Germinal center (tissue), 1 donor: ENCODE data around the gene TCF7L2.
A peak's percentile ranks its signal among the peaks of the same experiment; 100 is the strongest.

Experiments used
- DNase-seq: peaks from one replicate; pipeline ENCODE4 v3.0.0; 2012; ENCODE audit warnings: mixed read lengths, low spot score

TCF7L2 gene

DNA sequence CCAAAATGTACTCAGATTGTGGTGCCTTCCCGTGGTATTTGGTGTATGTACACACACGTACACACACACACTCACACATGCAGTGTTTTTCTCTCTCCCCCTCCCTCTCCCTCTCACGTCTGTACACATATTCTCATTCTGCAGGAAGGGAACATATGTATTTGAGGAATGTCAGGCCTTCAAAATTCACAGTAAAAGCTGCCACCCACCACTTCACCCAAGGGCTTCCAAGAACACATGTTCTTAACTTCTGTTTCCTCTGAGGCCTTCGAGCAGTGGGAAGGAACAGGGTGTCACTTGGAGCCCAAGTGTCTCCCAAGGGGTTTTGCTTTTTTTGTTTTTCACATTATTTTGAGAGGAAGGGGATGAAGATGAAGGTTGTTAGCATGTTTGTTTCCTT, 198.9 kb downstream of the TCF7L2 start:
- DNase-seq, result no peak

DNA sequence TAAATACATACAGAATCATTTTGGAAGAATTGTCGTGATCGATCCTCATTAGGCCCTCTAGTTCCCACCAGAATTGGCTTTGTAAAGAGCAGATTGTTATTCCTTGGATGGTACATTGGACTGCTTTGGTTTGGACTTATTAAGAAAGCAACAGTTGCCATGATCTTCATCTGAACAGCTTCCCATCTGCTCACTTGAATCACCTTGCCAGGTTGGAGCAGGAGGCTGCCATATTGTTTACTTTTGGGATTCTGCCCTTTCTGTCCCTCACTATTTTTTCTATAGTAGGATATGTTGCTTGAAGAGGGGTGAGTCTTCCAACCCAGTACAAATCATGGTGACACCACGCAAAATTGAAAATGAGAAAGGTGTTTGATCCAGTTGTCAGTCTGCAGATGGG, 199.6 kb downstream of the TCF7L2 start:
- no peak for DNase-seq

DNA sequence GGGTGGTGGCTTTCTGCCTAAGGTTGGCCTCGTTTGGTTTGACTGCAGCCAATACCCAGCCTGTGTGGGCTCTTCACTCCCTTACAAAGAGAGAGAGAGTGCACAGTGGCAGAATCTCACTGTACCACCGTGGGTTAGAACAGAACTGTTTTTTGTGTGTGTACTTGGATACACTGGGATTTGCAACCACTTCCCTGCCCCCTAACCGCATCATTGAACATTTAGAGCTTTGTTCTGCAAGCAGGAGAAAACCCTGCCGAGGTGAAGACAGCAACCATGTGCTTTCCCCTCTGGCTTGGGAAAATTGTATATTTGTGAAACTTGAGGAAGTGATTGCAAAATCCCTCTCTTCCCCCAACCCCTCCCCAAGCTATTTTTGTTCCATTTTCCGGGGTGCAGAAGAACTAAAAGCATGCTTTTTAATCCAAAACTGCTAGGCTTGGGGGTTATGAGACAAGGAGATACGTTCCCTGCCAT, 201.2 kb downstream of the TCF7L2 start:
- DNase-seq, result no peak

DNA sequence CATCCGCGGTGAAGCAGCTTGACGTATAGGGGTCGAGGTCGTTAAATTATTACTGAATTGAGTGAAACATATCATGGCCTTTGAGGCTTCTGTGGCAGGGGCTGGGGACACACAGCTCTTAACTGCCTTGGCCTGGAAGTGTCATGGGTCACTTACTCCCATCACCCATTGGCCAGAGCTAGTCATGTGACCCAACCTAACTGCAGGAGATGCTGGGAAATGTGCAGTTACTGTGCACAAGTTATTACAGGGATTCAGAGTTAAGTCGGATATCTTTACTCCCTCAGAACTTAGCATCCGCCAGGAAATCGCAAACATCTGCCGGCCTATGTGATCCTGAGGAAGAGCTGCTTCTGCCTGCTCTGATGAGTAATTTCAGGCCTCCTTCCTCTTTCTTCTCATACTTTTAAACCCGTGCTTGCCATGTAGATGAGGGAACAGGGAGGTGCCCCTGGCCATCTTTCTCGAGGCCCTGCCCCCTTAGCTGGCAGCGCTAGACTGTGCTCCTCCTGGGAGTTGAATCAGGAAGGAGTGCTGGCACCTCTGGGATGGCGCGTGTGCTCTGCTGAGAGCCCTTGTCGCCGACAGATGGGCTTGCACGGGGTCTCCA, 203.6 kb downstream of the TCF7L2 start:
- no peak for DNase-seq

DNA sequence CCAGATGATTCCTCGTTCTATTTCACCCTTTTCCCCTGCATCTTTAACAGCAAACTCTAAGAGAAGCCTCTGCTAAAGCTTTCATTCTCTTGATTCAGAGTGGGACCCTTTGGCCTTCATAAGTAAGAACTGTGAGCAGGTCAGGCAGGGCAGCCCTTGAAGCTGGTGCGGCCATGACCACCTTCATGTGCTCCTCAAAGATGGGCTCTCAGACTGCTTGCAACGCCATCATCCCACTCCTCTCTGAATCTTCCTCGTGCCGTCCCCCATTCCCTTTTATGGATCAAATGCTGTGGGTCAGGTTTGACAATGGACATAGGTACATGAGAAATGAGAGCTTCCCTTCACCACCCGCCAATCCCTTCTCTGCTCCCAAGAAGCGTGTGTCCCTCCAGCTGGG, 207.4 kb downstream of the TCF7L2 start:
- DNase-seq, result no peak

- no peak for DNase-seq
These were observed 208.1 kb downstream of the TCF7L2 start for GRCh38 chr10:113158183-113158582.

GRCh38 chr10:113159563-113159962, 209.5 kb downstream of the TCF7L2 start:
- DNase-seq, result no peak

GRCh38 chr10:113160641-113161040, 210.6 kb downstream of the TCF7L2 start:
- DNase-seq, result no peak

DNA sequence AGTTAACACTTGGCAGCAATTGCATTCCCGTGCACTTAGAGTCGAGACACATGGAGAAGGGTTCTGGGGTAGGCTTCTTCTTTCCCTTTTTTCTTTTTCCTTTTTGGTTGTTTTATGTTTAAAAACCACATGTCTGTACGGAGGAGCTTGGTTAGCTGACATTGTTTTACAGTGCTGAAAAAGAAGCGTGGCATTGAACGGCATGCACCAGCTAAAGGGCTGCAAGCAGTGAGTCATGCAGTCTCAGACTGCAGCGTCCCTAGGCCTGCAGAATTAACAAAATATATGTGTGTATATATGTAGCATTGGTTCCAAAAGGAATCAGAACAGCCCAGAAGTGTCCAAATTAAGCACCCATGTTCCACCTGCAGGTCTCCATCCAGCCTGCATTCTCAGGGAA, 211.0 kb downstream of the TCF7L2 start:
- DNase-seq, result no peak

DNA sequence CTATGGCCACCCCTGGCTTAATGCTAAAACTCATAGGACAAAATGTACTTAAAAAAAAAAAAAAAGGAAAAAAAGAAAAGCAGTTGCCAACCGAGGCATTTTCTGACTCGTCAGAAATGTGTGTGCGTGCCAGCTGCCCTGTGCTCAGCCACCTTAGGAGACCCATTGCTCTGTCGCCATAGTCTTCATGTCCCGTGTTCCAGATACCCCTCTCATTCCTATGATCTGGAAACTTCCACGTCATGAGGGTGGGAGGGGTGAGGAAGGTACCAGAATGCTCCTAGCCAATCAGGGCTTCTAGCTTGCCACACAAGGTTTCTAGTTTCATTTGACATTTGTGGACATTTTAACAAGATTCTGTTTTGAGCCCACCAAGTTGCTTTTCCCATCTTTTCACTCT, 212.9 kb downstream of the TCF7L2 start:
- DNase-seq, result no peak

DNA sequence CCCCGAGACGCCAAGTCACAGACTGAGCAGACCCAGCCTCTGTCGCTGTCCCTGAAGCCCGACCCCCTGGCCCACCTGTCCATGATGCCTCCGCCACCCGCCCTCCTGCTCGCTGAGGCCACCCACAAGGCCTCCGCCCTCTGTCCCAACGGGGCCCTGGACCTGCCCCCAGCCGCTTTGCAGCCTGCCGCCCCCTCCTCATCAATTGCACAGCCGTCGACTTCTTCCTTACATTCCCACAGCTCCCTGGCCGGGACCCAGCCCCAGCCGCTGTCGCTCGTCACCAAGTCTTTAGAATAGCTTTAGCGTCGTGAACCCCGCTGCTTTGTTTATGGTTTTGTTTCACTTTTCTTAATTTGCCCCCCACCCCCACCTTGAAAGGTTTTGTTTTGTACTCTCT, 215.6 kb downstream of the TCF7L2 start:
- no peak for DNase-seq

DNA sequence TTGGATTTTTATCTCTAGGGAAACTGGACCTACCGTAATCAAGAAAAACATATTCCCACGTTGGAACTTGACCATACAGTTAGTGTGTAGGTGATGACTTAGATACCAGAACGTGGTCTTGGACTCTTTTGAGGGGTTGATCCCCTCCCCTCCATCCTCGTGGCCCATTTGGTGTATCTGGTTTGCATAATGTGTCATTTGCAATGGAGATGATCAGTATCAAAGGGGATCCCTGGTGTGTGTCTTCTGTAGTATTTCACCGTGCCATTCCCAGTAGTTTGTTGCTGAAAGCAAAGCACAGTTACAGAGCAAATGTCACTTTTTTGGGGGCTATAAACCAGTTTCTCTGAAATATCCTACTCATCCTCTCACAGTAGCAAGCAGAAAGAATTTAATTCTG, 217.7 kb downstream of the TCF7L2 start:
- no peak for DNase-seq

- DNase-seq, result no peak
These were observed 218.5 kb downstream of the TCF7L2 start for GRCh38 chr10:113168584-113168983.

GRCh38 chr10:113169111-113169510, 219.1 kb downstream of the TCF7L2 start:
- no peak for DNase-seq

GRCh38 chr10:113169853-113170460, 219.9 kb downstream of the TCF7L2 start:
- peak; percentile 20 for DNase-seq

- DNase-seq, result no peak
These were observed 221.6 kb downstream of the TCF7L2 start for GRCh38 chr10:113171662-113172061.

DNA sequence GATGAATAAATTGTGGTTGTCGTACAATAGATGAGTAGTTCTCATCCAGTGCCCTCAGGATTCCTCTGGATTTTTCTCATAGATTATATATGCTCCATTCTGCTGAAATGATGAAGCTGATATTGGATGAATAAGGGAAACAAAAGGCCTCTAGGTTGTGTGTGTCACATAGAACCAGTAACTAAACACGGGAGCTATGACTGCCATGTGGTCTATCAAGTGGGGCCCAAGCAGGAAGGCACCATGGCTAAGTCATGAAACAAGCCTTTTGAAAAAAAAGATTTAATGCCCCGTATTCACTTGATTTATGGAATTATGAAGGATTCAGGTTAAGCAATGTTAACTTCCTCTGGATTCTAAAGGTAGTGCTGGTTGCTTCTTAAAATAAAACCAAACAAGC, 225.1 kb downstream of the TCF7L2 start:
- DNase-seq, result no peak

- no peak for DNase-seq
These were observed 226.0 kb downstream of the TCF7L2 start for GRCh38 chr10:113175756-113176651.

- no peak for DNase-seq
These were observed 226.7 kb downstream of the TCF7L2 start for GRCh38 chr10:113176652-113177155.

- DNase-seq, result no peak
These were observed 227.3 kb downstream of the TCF7L2 start for GRCh38 chr10:113177156-113177935.

- DNase-seq, result no peak
These were observed 227.9 kb downstream of the TCF7L2 start for GRCh38 chr10:113177936-113178335.

DNA sequence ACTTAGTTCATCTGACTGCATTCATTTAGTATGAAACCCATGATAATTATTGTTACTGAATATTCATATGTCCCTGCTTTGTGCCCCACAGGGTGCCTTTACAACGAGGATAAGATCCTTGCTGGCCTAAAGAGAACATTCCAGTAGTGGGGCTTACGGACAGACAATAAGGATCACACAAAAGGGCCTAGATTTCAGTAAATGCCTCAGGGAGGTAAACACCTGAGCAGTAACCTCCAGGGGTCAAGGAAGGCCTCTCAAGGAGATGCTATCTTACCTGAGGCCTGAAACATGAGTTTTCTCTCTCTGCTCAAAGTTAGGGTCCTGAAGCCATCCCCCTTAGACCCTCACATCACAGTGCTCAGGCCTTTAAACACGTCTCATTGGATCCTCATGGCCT, 228.7 kb downstream of the TCF7L2 start:
- DNase-seq, result no peak
